HG02798 (cell line): ENCODE measurements around the gene CLEC18B.
"Not testable (repeated sequence)": the region's sequence is repeated elsewhere in the genome, so short reads cannot be mapped to it uniquely, and the experiment has no call there.

Source experiments
- ATAC-seq: cut with Tn5 transposase; IDR thresholded peaks from one replicate; pipeline ENCODE4 v1.9.1; 2021; ENCODE audit warnings: mild to moderate bottlenecking; ENCODE audit not compliant: unreplicated experiment, poor library complexity

CLEC18B gene

DNA sequence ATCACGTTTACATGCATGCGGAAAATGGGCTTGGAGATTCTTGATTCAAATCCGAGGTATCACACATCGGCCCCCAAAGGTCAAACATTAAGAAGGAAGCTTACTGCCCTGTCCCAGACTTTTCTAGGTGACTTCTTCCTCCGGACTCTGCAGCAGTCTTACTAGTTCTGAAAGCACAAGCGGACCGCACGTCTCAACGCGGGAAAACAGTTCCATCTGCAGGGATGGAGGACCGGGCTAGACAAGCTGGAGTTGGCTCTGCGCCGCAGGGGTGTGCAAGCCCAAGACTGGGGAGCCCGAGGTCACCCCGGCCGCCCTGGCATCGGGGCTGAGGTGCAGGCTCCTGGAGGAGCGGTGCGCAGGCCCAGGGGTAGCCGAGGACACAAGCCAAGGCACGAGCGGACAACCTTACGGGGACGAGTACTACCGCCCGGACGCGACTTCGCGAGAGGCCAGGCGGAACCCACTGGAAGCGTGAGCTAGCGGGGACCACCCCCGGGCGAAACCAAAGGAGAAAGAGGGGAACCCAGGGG lies 53.7 kb downstream of the CLEC18B start:
- ATAC-seq, result peak; percentile 43

DNA sequence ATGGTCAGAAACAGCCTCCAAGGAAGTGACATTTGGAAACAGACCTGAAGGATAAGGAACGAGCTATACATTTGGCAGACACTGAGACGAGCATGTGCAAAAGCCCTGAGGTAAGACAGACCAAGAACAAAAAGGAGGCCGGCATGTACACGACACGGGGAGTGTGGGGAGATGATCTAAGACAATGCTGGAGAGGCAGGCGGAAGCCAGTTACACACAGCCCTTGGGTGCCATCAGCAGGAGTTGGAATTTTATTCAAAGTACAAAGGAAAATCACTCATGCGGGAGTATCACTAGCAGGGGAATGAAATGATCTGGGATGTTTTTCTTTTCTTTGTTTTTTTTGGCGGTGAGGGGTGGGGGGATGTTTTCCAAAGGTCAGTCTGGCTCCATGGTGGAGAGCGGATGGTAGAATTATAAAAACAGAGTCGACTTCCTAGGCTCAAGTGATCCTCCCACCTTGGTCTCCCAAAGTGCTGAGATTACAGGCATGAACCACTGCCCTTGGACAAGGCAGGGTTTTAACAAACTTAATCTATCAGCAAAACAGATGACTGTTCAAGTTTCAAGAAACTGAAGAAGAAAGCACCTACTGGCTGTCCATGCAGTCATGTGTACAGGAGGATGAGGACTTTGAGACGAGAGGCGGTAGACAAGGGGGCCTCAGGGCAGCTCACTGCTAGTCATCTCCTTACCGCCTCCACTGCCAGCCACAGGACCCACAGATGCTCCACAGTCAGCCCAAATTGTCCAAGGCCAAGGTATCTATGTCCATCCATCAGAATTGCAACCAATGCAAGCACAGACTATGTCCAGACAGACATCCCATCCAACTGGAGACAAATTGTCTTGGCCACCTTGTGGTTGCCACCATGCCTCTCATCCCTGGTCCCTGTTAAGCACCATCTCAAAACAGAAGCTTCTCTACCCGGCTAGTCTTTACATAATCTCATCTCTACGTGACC lies 59.4 kb downstream of the CLEC18B start:
- not testable (repeated sequence) for ATAC-seq
